C4-2B (cell line): ENCODE measurements around the gene YBX1.

Experiments
- ZFX ChIP-seq: fragments of 450-650 bp; IDR thresholded peaks from 2 replicates; pipeline ENCODE4 v1.6.1; 2017
- TF ChIP-seq, protein P1 (sequence below): fragments of 450-650 bp; conservative IDR thresholded peaks from 2 replicates; pipeline ENCODE4 v1.5.1; 2017; ENCODE audit warnings: mild to moderate bottlenecking

DNA sequence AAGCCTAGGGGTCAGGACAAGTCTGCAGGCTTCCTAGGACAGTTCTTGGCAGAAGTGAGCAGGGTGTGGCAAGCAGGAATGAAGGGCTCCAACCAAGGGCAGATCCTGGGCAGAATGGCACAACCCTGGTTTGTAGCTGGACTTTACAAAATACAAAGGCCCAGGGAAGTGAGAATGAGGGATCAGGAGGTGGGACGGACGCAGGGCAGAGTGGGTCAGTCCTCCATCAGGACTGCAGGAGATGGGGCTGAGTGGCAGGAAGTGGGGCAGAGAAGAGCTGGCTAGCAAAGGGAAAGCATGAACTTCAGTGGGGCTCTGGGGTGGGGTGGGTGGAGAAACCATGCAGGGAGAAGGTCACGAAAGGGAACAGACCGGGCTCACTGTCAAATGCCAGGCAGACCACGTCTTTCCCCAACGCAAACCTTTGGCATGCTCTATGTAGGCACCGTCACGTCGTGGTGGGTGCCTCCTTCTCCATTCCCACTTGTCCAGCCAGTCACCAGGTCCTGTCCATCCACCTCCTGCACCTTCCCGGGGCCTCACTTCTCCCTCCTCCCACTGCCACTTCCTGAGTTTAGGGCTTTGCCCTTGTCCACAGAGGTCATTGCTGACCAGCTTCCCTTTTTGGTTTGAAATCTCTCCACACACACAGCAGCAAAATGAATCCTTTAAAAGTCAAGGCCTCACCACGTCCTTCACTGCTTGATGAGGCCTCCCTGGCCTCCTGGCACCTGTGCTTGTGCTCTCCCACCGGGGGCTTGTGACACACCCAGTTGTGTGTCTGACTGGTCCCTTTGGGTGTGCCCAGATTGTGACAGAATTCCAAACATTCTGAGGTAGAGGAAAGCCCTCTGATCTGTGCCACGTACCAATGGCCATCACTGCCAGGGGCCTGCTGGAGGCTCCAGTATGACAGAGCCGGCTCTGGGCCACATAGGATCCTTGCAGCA, 66.5 kb downstream of the YBX1 start:
- TF ChIP-seq, protein P1, sequence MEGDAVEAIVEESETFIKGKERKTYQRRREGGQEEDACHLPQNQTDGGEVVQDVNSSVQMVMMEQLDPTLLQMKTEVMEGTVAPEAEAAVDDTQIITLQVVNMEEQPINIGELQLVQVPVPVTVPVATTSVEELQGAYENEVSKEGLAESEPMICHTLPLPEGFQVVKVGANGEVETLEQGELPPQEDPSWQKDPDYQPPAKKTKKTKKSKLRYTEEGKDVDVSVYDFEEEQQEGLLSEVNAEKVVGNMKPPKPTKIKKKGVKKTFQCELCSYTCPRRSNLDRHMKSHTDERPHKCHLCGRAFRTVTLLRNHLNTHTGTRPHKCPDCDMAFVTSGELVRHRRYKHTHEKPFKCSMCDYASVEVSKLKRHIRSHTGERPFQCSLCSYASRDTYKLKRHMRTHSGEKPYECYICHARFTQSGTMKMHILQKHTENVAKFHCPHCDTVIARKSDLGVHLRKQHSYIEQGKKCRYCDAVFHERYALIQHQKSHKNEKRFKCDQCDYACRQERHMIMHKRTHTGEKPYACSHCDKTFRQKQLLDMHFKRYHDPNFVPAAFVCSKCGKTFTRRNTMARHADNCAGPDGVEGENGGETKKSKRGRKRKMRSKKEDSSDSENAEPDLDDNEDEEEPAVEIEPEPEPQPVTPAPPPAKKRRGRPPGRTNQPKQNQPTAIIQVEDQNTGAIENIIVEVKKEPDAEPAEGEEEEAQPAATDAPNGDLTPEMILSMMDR: no peak
- TF ChIP-seq ZFX: no peak
